Measurements from ENCODE around the gene CCDC171.
"Not testable (repeated sequence)": the region's sequence is repeated elsewhere in the genome, so short reads cannot be mapped to it uniquely, and the experiment has no call there.

Gene CCDC171

DNA sequence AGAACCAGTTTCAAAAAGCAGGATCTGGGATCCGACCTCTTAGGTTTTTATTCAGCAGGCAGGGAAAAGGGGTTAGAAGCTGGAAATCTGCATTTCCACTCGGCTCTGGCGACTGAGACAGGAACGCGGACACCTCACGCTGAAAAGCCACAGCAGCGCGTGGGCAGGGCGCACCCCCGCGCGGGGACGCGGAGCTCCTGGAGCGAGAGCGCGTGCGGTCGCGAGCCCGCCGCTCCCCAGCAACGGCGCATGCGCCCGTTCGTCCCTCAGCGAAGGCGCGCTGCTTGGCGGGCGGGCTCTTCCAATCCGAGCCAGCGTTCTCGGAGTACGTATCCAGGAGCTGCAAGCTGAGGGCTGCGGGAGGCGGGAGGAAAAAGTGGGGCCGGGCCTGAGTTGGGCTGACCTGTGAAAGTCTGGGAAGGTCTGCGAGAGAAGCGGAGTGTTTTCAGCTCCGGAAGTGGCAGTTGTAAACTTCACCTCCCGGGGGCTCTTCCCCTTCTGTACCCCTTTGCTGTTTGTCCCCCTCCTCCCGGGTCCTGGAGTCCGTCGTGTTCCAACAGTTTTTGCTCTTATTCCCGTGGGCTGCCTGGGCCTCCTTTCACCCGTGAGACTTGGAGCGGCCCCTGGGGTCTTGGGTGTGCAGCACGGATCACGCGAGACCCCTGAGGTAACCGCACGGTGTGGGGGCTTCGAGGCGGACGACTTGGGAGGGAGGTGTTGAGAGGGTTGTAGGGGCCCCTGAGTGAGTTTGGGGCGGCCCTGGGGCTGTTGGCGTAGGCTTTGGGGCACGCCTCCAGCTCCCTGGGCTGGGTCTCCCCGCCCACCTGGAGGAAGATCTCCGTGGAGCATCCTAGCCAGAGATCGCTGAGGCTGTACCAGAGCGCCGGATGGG, at the start of gene CCDC171:
CCDC171 (plus strand) TSS at position 408 of the 892 bp plus-strand sequence. CDS start 11,046 bp downstream, outside the sequence.
- peak; percentile 96 for DNase-seq

DNA sequence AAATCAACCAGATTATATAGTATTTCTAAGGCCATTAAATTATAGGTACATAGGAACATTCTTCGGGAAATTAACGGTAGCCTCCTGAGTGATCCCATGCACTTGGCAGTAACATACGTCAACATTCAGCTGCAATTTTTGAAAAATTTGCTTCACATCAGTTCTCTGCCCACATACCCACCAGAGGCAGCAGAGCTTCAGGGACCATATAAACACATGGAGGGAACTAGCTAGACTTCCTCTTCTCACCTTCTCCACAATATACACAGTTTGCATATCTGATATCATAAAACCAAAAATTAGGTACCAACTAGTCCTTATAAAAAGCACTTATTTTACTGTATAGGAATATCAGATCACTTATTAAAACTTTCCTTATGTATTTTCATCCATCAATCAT, 46.9 kb upstream of the CCDC171 start:
- no peak for DNase-seq

DNA sequence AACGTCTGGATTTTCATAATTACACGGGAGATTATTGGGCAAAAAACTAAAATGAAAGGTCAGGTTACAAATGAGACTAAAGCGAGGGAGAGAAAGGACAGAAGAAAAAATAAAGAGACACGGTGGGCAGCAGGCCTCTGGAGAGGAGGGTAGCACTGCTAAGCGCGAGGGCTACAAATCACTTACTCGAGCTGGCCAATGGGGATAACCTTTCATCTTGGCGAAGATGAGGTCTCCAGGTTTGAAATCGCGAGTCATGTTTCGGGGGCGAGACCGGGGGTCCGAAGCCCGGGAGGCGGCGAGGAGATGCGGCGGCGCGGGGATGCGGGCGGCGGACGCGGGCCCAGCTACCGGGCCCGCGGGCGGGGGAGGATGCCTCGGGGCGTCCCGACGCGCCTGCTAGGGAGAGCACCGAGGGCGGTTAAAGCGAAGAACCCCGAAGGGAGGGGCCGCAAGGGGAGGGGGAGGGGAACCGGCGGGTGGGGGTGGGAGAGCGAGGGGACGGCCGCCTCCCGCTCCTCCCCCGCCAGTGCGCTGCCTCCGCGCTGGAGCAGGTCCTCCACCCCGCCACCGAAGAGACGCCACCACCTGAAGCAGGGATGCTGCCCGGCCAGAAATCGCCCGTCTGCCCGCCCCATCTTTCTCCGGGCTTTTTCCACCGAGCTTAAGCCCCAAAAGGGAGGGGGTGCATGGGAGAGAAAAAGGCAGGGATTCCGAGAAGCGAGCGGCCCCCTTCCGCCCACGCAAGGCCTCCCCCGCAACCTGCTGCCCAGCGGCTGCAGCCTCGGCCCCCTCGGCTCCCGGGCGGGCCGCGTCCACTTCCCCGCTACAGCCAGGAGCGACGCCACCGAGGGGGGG, 42.7 kb upstream of the CCDC171 start:
- peak; percentile 17 for DNase-seq

DNA sequence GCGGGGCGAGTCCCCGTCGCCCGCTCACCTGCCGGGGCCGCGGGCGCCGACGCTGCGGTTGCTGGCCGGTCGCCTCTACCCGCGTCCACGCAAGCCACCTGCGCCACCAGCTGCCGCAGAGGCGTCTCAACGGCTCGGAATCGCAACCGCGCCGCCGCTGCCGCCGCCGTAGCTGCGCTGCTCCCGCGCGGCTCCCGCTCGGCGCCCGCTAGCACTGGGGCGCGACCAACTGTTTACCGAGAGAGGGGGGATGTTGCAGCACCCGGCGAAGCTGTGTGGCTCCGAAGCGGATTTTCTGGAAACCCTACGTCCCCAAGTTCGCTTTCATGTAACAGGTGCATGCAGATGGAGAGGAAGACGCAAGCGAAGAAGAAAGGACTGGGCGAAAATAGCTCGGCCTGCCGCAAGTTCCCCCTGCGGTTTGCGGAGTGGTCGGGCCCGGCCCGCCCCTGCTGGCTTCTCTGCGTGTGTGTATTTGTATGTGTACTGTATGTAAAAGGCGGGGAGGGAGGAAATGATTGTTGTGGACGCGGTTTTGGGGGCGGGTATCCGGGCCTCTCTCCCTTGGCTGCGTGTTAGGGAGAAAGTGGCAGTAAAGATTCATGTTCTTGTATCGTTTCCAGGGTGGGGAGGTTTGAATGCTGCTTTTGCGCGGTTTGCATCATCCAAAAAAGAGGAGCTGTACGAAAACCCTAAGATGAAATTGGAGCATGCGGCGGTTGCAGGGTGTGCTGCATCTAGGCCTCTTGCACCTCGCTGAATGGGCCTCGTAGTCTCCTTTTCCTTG, 41.9 kb upstream of the CCDC171 start, which contains the start of gene PSIP1:
PSIP1 (minus strand) TSS at position 182 of the 787 bp plus-strand sequence. CDS start 782 bp downstream, outside the sequence.
- peak; percentile 91 for DNase-seq

DNA sequence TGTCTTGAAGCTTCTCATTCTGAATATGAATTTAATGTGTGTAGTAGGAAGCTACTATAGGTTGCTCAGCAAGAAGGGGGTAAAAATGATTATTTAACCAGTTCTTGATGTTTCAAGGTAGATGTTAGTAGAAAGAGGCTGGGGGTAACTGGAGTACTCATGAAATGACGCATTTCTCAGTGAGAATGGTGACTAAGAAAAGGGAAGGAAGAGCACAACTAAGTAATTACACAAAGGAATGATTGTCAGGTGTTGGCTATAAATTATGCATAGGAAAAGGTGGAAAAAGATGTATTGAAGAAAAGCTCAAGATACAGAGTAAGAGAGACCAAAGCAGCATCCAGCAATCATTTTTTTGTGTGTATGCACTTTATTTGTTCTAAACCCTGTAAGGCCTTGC, 40.6 kb upstream of the CCDC171 start:
- no peak for DNase-seq

DNA sequence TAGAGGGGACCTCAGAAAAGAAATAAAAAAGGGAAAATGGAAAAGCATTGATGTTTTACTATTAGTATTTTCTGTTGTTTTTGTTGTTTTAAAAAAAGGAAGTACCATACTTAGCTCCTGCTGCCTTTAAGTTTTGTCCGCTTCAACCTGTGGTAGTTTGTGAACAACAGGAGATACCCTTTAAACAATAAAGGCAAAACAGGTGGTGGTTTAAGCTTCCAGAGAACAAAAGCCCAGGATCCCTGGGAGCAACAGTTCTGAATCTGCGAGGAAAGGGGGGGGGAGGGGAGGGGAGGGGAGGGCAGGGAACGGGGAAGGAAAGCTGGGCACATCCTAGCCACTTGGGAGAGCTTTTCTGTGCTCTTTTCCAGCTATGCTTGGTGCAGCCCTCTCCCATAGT, 40.0 kb upstream of the CCDC171 start:
- DNase-seq, result no peak

DNA sequence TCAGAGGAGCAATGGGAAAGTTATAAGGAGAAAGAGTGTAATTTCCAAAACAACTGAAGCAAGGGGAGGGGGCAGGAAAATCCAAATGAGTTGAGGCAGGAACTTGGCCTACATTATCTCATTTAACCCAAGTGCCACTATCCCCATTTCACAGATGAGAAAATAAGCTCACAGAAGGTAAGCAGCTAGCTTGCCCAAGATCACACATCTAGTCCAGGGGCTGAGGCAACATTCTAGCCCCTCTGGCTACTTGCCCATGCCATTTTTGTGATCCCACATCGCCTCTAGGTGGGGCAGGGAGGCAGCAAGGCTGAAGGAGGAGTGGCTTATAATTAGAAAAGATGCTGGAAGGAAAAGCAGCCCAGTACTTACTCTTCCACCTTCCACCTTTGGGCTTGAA, 39.5 kb upstream of the CCDC171 start:
- peak; percentile 39 for DNase-seq

DNA sequence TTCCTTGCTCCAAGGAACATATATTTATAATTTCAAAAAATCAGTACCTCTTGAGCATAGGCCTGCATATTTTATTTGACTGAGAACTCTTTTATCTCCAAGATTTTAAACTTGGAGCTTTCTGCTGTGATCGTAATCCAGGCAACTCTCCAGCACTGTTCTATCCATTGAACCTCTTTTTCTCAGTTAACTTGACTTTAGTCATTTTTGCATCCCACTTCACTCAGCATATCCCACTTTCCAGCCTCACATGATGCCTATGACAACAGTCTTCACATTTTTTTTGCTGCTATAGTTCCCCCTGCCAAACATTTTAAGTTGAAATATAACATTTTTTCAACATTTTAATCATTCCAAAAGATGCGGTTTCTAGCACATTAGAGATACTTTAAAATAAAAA, 33.0 kb upstream of the CCDC171 start:
- no peak for DNase-seq

DNA sequence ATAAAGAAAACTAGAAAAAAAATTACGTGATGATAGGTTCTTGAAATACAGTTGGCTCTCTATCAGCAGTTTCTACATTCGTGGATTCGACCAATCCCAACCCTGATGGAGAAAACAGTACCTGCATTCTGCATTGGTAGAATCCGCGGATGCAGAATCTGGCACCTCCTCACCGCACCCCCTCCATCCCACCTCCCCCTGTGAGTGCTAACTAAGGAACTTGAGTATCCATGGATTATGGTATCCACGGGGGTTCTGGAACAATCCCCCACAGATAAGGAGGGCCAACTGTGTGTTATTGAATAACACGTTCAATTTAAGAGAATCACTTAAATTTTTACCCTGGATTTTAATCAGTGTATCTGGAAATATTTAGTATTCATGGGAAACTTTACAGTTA, 31.6 kb upstream of the CCDC171 start:
- no peak for DNase-seq

DNA sequence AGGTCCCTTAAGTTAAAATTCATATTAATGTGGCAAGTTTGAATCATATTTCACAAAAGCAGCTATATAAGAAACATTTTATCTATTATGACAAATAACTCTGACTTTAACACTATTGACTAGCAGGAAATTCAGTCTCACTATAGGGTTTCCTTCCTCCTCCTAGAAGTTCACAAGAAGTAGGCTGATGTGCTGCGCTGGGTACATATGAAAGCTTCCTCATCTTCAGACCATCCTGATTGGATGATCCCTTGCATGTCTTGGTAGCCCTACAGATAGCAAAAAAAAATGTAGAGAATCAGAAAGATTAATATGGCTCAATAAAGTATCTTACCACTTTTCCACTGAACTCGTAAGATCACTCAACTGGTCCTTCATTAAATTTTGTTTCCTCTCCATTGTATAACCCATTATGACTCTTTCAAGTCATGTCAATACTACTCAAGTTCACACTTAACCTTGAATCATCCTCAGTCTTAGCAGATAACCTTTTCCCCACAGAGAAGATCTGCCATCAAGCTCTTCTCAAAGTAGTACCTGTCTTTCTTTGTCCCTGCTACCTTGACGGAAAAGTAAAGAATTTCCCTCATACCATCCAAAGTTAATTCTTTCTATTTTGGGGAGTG, 30.6 kb upstream of the CCDC171 start:
- DNase-seq, result no peak

DNA sequence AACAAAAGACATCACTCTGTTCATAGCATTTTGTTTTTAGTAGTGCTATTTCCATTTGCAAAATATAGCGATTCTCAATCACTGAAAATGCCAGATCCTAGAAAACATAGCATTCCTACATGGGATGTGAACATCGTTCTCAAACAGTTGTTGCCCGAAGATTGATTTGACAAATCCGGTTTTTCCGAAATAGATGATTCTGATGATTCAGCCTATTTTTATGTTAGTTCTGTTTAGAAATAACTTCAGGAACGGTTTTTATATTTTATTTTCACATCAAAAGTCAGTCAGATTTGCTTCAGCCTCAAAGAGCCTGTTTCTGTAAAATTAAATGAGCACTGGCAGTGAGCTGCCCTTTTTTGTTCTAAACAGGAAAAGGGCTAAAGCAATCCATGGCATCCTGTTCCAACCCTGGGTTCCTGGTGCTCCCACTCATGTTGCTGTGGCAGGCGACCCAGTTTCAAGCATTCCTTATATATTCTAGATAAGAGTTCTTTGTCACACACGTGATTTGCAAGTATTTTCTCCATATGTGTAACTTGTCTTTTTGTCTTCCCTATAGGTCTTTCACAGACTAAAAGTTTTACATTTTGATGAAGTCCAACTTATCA, 27.9 kb upstream of the CCDC171 start:
- no peak for DNase-seq

DNA sequence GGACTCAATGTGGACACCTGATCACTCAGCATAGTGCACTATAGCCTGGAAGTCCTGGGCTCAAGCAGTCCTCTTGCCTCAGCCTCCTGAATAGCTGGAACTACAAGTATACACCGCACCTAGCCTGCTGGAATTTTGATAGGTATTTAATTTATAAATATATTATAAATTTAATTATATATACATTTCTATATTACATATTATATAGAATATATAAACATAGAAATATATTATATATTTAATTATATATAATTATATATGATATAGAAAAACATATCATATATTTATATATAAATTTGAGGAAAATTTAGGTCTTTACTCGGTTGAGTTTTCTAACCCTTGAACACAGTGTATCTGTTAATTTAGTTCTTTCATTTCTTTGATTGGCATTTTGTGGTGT, 26.9 kb upstream of the CCDC171 start:
- no peak for DNase-seq

DNA sequence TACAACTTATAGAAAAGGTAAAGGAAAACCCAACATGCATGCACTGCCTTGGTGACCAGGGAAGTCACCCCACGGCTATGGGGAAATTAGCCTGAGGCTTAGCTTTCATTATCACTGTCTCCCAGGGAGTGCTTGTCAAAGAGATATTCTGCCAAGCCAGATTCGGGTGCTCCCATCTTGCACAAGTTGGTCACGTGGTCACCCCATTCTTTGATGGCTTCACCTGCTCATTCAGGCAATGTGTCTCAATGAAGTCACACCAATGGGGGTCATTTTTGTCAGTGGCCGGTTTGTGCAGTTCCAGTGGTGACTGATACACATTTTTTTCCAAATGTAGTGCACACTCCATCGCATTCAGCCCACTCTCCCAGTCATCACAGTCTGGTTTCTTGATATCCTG, 25.8 kb upstream of the CCDC171 start:
- DNase-seq, result not testable (repeated sequence)

DNA sequence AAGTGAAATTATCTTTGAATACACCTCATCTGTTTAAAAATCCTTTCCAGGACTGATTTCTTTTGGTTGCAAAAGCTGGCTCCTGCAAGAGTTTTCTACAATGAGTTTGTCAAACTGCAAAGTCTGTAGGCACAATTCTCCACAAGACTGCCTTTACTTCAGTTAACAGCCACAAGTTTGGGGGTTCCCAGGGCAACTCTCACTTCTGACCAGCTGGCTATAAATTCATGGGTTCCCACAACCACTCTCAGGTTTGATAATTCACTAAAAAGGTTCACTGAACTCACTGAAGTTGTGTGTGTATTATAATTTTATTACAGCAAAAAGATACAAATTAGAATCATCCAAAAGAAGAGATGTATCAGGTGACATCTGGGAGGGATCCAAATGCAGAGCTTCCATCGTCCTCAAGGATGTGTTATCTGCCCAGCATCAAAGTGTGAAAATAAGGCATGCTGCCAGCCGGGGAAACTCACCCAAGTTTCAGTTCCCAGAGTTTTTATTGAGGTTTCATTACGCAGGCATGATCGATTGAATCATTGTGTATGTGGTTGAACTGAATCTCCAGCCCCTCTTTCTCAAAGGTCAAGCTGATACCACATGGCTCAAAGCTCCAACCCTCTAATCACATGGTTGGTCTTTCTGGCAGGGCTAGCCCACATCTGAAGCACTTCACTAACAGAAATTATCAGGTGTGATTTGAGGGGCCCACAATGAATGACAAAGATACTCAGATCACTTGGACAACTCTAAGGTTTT, 23.1 kb upstream of the CCDC171 start:
- no peak for DNase-seq

DNA sequence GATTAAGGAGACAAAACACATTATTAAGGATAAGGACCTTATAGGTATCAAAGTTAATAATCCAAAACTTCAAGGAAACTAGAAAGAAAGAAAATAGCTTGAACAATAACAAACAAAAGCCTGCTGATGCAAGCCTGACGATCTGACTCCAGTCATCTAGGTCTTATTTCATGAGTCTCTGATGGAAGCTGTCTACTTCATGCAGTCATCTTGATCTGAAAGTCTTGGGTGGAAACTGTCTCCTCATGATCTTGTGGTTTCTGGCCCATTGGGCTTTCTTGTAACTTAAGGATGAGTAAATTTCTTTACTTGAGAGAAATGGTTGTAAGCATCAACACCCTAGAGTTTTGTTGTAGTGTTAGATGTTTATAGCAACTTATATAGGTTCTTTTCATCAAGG, 21.5 kb upstream of the CCDC171 start:
- DNase-seq, result no peak

DNA sequence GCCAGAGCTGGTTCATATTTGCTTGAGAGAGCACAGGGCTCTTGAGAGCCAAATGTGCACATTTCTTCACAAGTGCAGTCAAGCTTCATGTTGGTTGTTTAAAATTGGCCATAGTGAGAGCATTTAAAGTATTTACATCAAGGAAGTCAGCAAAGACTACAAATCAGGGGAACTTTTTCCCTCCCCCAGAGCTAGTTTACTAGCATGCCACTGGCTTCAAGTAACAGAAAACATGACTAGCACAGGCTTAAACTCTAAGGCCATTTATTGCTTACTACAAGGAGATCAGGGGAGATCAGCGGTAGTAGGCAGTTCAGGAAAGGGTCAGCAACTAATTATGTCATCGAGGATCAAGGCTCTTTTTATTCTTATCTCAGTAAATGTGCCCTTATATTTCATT, 11.0 kb upstream of the CCDC171 start:
- no peak for DNase-seq

DNA sequence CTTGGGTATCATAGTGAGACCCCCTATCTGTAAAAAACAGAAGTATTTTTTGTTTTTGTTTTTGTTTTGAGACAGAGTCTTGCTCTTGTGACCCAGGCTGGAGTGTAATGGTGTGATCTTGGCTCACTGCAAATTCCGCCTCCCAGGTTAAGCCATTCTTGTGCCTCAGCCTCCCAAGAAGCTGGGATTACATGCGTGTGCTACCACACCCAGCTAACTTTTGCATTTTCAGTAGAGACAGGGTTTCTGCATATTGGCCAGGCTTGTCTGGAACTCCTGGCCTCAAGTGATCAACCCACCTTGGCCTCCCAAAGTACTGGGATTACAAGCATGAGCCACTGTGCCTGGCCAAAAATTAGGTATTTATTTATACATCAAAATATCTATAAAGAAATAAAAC, 10.2 kb upstream of the CCDC171 start:
- DNase-seq, result no peak

DNA sequence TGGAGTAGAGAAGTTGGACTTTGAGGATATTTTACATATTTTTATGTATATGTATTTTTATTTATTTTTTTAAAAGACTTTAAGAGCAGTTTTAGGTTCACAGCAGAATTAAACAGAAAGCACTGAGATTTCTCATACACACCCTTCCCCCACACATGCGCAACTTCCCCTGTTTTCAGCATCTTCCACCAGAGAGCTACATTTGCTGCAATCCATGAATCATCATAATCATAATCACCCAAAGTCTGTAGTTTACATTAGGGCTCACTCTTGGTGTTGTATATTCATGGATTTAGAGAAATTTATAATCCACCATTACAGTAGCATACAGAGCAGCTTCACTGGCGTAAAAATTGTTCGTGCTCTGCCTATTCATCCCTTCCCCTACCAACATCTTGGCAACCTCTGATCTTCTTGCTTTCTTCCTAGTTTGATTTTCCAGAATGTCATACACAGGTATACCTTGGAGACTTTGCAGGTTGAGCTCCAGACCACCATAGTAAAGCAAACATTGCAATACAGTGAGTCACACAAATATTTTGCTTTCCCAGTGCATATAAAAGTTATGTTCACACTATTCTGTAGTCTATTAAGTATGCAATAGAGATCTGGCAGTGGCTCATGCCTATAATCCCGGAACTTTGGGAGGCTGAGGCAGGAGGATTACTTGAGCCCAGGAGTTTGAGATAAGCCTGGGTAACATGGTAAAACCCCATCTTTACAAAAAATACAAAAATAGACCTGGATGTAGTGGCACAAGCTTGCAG, 9.6 kb upstream of the CCDC171 start:
- peak; percentile 31 for DNase-seq

DNA sequence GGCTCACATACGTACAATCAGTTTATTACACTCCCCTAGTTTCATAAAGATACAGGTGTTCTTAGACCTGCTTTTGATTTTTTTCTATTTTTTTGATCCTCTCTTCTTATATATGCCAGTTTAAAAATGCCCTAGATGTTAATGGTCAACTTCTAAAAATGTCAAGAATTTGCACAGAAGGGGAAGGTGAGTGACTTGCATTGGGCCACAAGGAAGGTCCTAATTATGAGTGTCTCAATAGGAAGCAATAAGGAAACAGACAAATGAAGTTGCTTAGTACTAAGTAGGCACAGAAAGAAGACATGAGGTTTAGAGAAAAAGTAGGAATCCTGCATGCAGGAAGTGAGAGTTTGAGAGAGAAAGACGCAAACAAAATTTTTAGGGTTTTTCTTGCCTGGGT, 3.2 kb upstream of the CCDC171 start:
- DNase-seq, result no peak

DNA sequence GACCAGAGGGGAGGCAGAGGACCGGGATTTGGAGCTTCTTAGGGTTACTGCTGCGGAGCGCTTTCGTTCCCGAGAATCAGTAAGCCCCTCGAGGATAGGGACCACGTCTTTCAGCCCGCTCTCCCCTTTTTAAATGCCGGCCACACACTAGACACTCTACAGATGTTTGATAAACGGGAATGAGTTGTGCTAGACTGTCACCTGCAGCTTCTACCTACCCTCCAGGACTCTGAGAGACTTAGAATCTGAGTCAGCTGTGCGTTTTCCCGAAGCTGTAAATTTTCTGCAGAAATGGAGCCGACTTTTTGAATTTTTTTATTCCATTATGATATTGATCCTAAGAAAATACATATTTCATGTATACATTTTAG, 670 bp downstream of the CCDC171 start:
- DNase-seq, result no peak

DNA sequence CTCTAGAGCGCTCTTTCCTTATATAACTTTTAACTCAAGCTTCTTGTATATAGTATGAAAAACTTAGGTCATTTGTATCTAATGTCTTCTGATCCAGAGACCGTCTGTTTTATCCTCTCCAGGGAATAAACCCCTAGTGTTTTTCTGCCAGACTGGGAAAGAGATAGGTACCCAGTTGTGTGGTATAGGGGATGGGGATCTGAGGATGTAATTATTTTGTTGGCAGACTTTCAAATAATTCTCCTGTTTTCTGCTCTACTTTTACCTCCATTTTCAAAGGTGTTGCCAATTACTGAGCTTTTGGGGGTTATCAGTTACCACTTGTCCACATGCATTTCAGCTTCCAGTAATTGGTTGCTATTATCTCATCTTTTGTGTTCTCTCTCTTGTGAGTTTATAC, 17.9 kb downstream of the CCDC171 start:
- DNase-seq, result no peak
